GM12875 (cell line): Measurements from ENCODE around the gene CC2D1A.

ENCODE experiments used
- H3K4me3 ChIP-seq: one replicate; pipeline ENCODE4 v1.5.1; 2011; ENCODE audit warnings: low read depth, low read length, control low read depth
- TF ChIP-seq, protein P1 (sequence below): IDR thresholded peaks from 2 replicates; pipeline ENCODE4 v1.5.1; 2011; ENCODE audit warnings: low read depth, mild to moderate bottlenecking, control low read depth, inconsistent platforms, low read length, moderate library complexity, borderline replicate concordance; ENCODE audit not compliant: insufficient read depth

CC2D1A gene

GRCh38 chr19:13977803-13978202 is 71.8 kb downstream of the CC2D1A start:
- TF ChIP-seq, protein P1, sequence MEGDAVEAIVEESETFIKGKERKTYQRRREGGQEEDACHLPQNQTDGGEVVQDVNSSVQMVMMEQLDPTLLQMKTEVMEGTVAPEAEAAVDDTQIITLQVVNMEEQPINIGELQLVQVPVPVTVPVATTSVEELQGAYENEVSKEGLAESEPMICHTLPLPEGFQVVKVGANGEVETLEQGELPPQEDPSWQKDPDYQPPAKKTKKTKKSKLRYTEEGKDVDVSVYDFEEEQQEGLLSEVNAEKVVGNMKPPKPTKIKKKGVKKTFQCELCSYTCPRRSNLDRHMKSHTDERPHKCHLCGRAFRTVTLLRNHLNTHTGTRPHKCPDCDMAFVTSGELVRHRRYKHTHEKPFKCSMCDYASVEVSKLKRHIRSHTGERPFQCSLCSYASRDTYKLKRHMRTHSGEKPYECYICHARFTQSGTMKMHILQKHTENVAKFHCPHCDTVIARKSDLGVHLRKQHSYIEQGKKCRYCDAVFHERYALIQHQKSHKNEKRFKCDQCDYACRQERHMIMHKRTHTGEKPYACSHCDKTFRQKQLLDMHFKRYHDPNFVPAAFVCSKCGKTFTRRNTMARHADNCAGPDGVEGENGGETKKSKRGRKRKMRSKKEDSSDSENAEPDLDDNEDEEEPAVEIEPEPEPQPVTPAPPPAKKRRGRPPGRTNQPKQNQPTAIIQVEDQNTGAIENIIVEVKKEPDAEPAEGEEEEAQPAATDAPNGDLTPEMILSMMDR: no peak
- H3K4me3 ChIP-seq: no peak overlapping the region

DNA sequence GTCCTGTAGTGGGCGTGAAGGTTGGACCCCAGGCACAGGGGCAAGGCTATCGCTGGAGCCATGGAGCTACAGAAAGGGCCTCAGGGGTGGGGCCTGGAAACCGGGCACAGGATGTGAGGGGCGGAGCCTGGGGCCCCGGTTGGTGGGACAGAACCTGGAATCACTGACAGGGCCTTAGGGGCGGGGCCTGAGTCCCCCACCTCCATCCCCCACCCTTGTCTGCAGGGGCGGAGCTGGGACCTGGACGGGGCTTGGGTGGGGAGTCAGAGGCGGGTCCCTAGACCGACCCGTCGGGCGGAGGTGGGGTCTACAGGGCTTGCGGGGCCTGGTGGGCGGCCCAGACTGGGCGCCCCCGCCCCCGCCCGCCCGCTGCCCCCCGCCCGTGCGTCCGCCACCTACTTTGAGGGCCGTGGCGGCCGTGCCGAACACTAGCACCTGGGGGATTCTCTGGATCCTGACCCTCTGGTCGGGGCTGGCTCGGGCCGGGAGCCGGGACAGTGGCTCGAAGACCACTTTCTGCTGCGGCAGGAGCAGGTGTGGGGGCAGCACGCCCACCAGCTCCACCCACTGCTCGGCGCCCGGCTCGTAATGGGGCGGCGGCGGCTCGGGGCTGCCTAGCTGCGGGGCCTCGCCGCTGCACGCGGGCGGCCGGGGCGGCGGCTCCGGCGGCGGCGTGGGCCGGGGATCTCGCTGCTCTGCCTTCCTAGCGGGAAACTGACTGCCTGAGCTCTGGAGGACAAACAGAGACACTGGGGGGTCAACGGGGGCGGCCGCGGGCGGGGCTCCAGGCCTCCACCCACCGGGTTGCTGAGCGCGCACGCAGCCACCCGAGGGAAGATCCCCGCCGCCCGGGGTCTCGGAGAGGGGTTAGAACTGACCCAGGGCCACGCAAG is 72.6 kb downstream of the CC2D1A start:
- no peak overlapping the region for H3K4me3 ChIP-seq
- TF ChIP-seq, protein P1: no peak

- no peak overlapping the region for H3K4me3 ChIP-seq
- TF ChIP-seq, protein P1: no peak
These were observed 73.2 kb downstream of the CC2D1A start for GRCh38 chr19:13979244-13979615.

- no peak overlapping the region for H3K4me3 ChIP-seq
- TF ChIP-seq, protein P1: no peak
These were observed 73.7 kb downstream of the CC2D1A start for GRCh38 chr19:13979686-13980085.

GRCh38 chr19:13980340-13980739 is 74.3 kb downstream of the CC2D1A start:
- no peak overlapping the region for H3K4me3 ChIP-seq
- TF ChIP-seq, protein P1: no peak
